ENCODE results near the gene NCAM2.

The NCAM2 gene

DNA sequence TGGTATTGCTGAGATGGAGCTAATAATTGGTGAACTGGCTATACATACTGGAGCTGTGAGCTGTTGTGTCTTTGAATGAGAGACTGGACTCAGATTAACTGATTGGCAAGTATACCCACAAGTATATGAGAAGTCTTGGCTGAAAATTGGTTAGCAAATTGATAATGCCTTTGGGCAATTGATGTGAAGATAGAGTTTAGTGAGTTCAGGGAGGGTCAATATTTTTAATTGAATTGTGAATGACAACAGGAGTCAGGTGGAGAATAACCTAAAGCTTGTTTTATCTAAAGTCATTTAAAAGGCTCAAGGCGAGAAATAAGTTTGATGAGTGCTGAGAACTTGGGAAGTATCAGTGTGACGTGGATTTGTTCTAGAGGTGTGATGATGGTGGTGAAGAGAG is 27.5 kb downstream of the NCAM2 start:
- Histone ChIP-seq H3K9me3 (no peaks in the 10 kb centered on the region), H3K27ac (no peak overlapping the region), H3K4me3 (no peak overlapping the region), H3K36me3 (no peaks in the 10 kb centered on the region), H3K4me1 (no peaks in the 10 kb centered on the region), H3K27me3 (no peaks in the 10 kb centered on the region)
- DNase-seq = no peak
- intact Hi-C loops (cut with DNase I; ENCODE audit: low total_unique reads) = no loop called here
- TF ChIP-seq, protein P1, sequence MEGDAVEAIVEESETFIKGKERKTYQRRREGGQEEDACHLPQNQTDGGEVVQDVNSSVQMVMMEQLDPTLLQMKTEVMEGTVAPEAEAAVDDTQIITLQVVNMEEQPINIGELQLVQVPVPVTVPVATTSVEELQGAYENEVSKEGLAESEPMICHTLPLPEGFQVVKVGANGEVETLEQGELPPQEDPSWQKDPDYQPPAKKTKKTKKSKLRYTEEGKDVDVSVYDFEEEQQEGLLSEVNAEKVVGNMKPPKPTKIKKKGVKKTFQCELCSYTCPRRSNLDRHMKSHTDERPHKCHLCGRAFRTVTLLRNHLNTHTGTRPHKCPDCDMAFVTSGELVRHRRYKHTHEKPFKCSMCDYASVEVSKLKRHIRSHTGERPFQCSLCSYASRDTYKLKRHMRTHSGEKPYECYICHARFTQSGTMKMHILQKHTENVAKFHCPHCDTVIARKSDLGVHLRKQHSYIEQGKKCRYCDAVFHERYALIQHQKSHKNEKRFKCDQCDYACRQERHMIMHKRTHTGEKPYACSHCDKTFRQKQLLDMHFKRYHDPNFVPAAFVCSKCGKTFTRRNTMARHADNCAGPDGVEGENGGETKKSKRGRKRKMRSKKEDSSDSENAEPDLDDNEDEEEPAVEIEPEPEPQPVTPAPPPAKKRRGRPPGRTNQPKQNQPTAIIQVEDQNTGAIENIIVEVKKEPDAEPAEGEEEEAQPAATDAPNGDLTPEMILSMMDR (IDR thresholded peaks at IDR 0.05) = no peak

DNA sequence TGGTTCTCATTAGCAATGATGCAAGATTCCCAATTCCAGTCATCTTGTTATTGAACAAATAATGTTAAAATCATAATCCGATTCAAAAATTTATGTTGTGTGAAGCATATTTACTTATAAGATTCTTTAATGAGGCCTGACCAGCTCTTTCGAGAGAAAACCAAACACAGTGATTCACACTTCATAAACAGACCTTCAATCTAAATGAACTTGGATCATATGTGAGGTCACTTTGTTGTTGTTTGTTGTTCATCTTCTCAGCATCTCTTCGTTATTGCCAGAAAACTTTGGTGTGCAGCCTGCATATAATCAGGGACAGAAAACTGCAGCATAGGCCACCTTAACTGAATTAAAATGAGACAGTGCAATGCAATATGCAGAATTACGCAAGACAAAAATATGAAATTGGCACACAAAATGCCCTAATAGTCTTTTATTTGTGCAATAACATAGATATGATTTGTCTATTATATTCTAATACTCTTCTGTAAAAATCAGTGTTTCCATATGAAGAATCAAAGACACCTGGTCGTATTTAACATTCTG is 30.1 kb downstream of the NCAM2 start:
- no peaks in the 10 kb centered on the region for H3K27me3 ChIP-seq
- H3K4me3 ChIP-seq = no peak overlapping the region
- H3K9me3 ChIP-seq = no peaks in the 10 kb centered on the region
- no peaks in the 10 kb centered on the region for H3K4me1 ChIP-seq
- intact Hi-C loops (cut with DNase I; ENCODE audit: low total_unique reads) = no loop called here
- no peak for DNase-seq
- no peaks in the 10 kb centered on the region for H3K36me3 ChIP-seq
- TF ChIP-seq, protein P1 (IDR thresholded peaks at IDR 0.05) = no peak
- no peak overlapping the region for H3K27ac ChIP-seq

DNA sequence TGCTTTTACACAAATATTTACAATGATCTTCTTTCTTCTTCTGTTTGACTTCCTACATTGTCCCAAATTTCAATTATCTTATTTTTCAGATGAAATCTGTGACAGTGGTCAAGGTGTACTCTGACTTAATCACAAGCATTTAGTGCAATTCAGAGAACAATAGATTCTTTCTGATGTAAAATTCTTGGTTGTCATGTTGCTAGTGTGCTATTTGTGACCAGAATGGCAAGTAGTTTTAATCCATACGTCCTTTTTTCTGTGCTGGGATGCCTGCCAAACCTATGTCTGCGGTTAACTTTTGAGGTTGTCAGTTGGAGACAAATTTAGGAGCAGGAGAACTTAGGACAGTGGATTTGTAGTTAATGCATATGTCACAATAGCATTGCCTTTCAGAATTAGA is 31.0 kb downstream of the NCAM2 start:
- Histone ChIP-seq H3K9me3 (no peaks in the 10 kb centered on the region), H3K36me3 (no peaks in the 10 kb centered on the region), H3K4me1 (no peaks in the 10 kb centered on the region), H3K4me3 (no peak overlapping the region), H3K27ac (no peak overlapping the region), H3K27me3 (no peaks in the 10 kb centered on the region)
- TF ChIP-seq, protein P1 (IDR thresholded peaks at IDR 0.05) = no peak
- intact Hi-C loops (cut with DNase I; ENCODE audit: low total_unique reads) = no loop called here
- DNase-seq = no peak

DNA sequence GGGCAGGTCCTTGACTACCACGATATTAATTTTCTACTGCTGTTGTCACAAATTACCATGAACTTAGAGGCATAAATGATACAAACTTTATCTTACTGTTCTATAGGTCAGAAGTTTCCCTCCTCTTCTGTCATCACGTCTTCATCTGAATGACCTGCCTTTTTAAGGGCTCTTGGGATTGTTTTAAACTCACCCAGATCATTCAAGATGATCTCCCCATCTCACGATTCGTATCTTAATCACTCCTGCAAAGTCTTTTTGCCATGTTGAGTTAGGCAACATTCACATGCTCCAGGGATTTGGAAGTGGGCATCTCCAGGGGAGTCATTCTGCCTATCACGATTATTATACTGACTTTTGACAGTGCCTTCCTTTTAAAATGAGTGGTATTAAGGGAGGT is 32.1 kb downstream of the NCAM2 start:
- no peak for DNase-seq
- Histone ChIP-seq H3K27me3 (no peaks in the 10 kb centered on the region), H3K27ac (no peak overlapping the region), H3K4me1 (no peaks in the 10 kb centered on the region), H3K4me3 (no peak overlapping the region), H3K36me3 (no peaks in the 10 kb centered on the region), H3K9me3 (no peaks in the 10 kb centered on the region)
- TF ChIP-seq, protein P1 (IDR thresholded peaks at IDR 0.05) = no peak
- intact Hi-C loops (cut with DNase I; ENCODE audit: low total_unique reads) = no loop called here

- H3K27me3 ChIP-seq = no peaks in the 10 kb centered on the region
- no peaks in the 10 kb centered on the region for H3K36me3 ChIP-seq
- H3K4me1 ChIP-seq = no peaks in the 10 kb centered on the region
- H3K9me3 ChIP-seq = no peaks in the 10 kb centered on the region
- intact Hi-C loops (cut with DNase I; ENCODE audit: low total_unique reads) = no loop called here
- TF ChIP-seq, protein P1 (IDR thresholded peaks at IDR 0.05) = no peak
- no peak overlapping the region for H3K27ac ChIP-seq
- H3K4me3 ChIP-seq = no peak overlapping the region
- no peak for DNase-seq
Observed at GRCh38 chr21:21034036-21034435, 35.8 kb downstream of the NCAM2 start.

- Histone ChIP-seq H3K27me3 (no peaks in the 10 kb centered on the region), H3K9me3 (no peaks in the 10 kb centered on the region), H3K36me3 (no peaks in the 10 kb centered on the region), H3K27ac (no peak overlapping the region), H3K4me3 (no peak overlapping the region), H3K4me1 (no peaks in the 10 kb centered on the region)
- intact Hi-C loops (cut with DNase I; ENCODE audit: low total_unique reads) = no loop called here
- no peak for DNase-seq
- TF ChIP-seq, protein P1 (IDR thresholded peaks at IDR 0.05) = no peak
Observed at GRCh38 chr21:21039624-21040170, 41.5 kb downstream of the NCAM2 start.

All from tibial artery (tissue), 4 donors.